Superior temporal gyrus (tissue), 1 donor: ENCODE data around the gene CCDC191.

Experiments used
- DNase-seq: peaks from one replicate; pipeline ENCODE4 v3.0.0-alpha.2; 2016; ENCODE audit errors: extremely low spot score

CCDC191 gene

DNA sequence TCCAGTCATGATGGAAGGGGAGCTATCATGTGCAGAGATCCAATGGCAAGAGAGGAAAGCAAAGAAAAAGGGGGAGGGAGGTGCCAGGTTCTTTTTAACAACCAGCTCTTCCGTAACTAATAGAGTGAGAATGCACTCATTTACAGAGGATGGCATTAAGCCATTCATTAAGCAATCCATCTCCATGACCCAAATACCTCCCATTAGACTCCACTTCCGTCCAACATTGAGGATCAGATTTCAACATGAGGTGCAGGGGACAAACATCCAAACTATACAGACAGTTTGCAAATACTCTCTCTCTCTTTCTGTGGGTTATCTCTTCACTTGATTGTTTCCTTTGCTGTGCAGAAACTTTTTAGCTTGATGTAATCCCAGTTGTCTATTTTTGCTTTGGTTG lies 87.3 kb downstream of the CCDC191 start:
- DNase-seq, result no peak

DNA sequence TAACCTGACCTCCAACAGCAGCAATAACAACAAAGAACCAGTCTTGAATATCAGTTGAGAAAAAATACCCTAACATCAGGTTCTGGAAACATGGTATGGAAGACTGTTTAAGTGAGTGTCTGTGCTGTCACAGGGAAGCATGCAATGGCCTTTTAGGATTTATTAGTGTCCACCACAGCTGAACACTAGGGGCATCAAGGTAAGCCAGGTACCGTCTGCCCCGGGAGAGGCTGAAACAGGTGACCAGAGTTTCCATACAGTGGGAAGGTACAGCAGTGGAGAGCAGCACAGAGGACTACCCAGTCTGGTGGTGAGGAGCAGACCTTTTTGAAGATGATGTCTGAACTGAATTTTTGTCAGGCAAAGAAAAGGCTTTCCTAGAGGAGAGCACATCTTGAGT lies 90.2 kb downstream of the CCDC191 start:
- DNase-seq, result no peak

DNA sequence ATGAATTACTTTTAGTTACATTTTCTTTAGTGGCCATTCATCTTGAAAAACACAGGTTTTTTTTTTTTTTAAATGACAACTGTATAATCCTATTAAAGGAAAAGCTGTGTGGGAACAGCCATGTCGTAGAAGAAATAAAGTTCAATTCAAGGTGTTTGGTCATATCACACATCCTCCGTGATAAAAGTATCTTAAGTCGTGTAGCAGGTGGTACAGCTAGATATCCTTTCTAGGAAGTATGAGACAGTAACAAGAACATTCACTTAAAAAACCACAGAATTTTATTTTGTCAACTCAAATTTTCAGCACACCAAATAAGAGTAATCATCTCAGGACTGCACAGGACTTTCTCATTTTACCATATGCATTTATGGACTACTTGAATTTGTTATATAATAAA lies 92.4 kb downstream of the CCDC191 start:
- DNase-seq, result no peak

DNA sequence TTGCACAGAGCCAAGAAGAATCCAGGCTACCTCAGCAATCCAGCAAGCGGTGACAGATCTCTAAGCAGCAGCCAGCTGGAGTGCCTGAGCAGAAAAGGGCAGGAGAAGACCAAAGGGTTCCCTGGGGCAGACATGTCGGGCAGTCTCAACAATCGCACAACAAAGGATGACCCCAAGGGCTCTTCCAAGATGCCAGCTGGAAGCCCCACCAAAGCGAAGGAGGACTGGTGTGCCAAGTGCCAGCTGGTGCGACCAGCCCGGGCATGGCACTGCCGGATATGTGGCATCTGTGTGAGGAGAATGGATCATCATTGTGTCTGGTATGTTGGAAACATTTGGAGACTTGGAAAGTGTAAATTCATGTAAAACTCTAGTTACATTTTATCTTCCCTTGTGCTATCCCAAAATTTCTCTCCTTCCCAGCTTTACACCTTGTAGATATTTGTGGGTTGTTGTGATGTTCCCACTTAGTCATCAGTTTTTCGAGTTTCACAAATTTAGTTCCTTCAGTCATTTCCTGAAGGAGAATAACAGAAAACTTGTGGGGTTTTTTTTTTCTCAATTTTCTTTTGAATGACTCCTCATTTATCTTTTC lies 102.1 kb downstream of the CCDC191 start:
- DNase-seq, result peak; percentile 65

DNA sequence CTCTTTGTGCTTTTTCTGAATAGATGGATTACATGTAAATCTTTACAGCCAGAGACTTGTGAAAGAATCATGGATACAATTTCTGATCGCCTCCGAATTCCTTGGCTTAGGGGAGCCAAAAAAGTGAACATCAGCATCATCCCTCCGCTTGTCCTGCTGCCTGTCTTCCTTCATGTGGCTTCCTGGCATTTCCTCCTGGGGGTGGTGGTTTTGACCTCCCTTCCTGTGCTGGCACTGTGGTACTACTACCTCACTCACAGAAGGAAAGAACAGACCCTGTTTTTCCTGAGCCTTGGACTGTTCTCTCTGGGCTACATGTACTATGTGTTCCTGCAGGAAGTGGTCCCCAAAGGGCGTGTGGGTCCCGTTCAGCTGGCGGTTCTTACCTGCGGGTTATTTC lies 102.6 kb downstream of the CCDC191 start:
- DNase-seq, result no peak

DNA sequence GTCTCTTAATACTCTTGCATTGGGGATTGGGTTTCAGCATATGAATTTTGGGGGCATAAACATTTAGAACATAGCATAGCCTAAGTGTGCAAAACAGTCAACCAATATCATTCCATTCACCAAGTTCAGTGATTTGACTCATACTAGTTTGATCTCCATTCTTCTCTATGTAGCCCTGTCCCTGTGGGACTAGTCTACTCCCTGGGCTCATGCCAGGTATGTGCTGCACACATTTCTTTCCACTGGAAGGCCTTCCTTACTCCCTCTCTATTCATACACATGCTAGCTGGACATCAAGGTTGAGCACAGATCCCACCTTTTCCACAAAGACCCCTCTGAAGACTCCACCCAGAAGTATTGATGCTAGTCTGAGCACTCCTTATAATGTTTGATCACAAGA lies 103.4 kb downstream of the CCDC191 start:
- no peak for DNase-seq

DNA sequence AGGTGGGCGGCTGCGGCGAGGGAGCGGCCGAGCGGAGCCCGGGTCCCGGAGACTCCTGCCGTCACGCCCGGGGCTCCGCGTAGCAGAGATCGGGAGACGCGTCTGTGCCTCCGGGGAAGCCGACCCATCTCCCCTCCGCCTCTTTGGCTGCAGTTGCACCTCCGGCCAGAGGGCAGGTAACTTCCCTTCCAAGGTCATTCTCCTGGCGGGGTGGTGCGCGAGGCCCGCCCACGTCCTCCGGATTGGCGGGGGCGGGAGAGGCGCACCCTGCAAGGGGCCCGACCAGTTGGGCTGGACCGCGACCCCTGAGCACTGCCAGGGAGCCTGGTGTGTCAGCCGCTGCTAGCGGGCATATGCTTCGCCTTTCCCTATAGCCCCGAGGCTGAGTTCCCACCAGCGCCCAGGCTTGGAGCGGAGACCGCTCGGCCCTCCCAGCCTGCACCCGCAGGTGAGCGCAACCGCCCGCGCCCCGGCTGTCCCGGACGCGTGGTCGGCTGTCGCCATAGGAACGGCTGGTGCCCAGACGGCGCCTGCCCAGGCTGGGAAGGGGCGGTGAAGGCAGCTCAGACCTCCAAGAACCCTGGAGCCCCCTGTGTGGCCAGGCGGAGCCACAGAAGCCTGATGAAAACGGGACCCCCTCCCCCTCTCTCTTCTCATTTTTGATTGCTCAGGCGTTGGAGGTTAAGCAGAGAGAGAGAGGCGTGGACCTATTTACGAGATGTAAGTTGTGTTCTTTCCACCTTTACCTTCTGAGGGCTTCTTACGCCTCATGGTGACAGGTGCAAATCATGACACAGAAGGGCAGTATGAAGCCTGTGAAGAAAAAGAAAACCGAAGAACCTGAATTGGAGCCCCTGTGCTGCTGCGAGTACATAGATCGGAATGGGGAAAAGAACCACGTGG lies 108.1 kb downstream of the CCDC191 start:
- DNase-seq, result no peak

DNA sequence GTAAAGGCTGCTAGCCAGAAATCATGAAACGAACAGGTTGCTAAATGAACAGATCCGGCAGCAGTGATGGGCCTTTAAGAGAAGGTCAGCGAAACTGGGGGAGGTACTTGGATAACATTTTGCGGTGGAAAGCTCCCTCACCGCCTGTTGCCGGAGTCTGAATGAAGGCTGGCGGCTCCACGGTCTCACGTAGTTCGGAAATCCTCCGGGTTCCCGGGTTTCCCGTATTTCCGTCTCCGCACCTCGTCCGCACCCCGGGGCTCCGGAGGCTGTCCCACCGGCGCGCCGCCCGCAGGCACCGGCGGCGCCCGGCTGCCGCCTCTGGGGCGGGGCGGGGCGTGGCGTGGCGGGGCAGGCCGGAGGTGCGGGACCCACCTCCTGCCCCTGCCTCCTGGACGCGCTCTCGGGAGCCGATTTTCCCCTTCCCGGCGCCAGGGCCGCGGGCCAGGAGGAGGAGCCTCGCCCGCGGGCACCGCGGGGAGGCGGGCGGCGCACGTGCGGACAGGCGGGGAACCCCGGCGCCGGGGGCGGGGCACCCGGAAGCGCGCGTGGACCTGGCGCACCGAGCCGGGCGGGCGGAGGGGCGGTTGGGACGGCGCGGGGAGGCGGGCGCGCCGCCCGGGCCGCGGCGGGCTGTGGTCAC lies 108.8 kb downstream of the CCDC191 start, which contains the start of gene ZDHHC23:
Gene ZDHHC23 (plus strand): TSS at position 642 of the 643 bp plus-strand sequence. CDS start 790 bp downstream, outside the sequence.
- DNase-seq, result peak; percentile 38

- DNase-seq, result no peak
Observed at GRCh38 chr3:113946831-113947230, 109.5 kb downstream of the CCDC191 start.

GRCh38 chr3:113927556-113927955 lies 128.8 kb downstream of the CCDC191 start:
- no peak for DNase-seq

DNA sequence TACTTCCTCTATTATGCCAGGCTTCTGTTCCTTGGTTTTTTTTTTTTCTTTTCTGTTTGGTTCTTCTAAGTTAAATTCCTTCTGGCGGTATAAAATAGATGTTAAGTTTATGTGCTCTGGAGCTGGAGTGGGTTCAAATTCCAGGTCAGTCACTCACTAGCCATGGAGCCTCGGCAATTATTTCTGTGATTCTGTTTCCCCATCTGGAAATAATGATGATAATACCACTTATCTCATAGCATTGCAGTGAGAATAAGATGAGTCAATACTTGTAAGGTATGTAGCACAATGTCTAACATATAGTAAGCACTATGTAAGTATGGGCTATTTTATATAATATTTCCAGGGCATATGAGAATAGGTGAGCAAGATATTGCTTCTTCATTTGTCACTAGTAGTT lies 141.7 kb downstream of the CCDC191 start:
- no peak for DNase-seq
